ENCODE results near the gene TRMU.

Gene TRMU

GRCh38 chr22:46371623-46372226, 36.2 kb downstream of the TRMU start:
- no peak for DNase-seq

- DNase-seq, result no peak
Observed at GRCh38 chr22:46372686-46373085, 37.2 kb downstream of the TRMU start.

GRCh38 chr22:46373159-46373558, 37.6 kb downstream of the TRMU start:
- DNase-seq, result no peak

- no peak for DNase-seq
Observed at GRCh38 chr22:46373921-46374662, 38.6 kb downstream of the TRMU start.

GRCh38 chr22:46374663-46375474, 39.4 kb downstream of the TRMU start:
- DNase-seq, result no peak

GRCh38 chr22:46376111-46376510, 40.6 kb downstream of the TRMU start:
- no peak for DNase-seq

- no peak for DNase-seq
Observed at GRCh38 chr22:46376908-46377524, 41.5 kb downstream of the TRMU start.

- no peak for DNase-seq
Observed at GRCh38 chr22:46377525-46378425, 42.3 kb downstream of the TRMU start.

GRCh38 chr22:46378426-46379065, 43.0 kb downstream of the TRMU start:
- no peak for DNase-seq

GRCh38 chr22:46379066-46379930, 43.8 kb downstream of the TRMU start:
- DNase-seq, result no peak

GRCh38 chr22:46380069-46380468, 44.6 kb downstream of the TRMU start:
- DNase-seq, result no peak

- no peak for DNase-seq
Observed at GRCh38 chr22:46380581-46380980, 45.1 kb downstream of the TRMU start.

- peak; percentile 24 for DNase-seq
Observed at GRCh38 chr22:46381142-46381541, 45.6 kb downstream of the TRMU start.

GRCh38 chr22:46381731-46382130, 46.2 kb downstream of the TRMU start:
- DNase-seq, result no peak

- no peak for DNase-seq
Observed at GRCh38 chr22:46382524-46382923, 47.0 kb downstream of the TRMU start.

- no peak for DNase-seq
Observed at GRCh38 chr22:46386312-46386711, 50.8 kb downstream of the TRMU start.

- DNase-seq, result no peak
Observed at GRCh38 chr22:46387748-46388147, 52.2 kb downstream of the TRMU start.

GRCh38 chr22:46388647-46389046, 53.1 kb downstream of the TRMU start:
- DNase-seq, result no peak

- no peak for DNase-seq
Observed at GRCh38 chr22:46389081-46389480, 53.6 kb downstream of the TRMU start.

- no peak for DNase-seq
Observed at GRCh38 chr22:46390105-46390651, 54.7 kb downstream of the TRMU start.
